RKO (cell line): ENCODE data around the gene RABGGTA.

ENCODE experiments used
- DNase-seq: peaks from one replicate; pipeline ENCODE4 v3.0.0-alpha.2; 2016; ENCODE audit warnings: low spot score

RABGGTA gene, protein sequence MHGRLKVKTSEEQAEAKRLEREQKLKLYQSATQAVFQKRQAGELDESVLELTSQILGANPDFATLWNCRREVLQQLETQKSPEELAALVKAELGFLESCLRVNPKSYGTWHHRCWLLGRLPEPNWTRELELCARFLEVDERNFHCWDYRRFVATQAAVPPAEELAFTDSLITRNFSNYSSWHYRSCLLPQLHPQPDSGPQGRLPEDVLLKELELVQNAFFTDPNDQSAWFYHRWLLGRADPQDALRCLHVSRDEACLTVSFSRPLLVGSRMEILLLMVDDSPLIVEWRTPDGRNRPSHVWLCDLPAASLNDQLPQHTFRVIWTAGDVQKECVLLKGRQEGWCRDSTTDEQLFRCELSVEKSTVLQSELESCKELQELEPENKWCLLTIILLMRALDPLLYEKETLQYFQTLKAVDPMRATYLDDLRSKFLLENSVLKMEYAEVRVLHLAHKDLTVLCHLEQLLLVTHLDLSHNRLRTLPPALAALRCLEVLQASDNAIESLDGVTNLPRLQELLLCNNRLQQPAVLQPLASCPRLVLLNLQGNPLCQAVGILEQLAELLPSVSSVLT

DNA sequence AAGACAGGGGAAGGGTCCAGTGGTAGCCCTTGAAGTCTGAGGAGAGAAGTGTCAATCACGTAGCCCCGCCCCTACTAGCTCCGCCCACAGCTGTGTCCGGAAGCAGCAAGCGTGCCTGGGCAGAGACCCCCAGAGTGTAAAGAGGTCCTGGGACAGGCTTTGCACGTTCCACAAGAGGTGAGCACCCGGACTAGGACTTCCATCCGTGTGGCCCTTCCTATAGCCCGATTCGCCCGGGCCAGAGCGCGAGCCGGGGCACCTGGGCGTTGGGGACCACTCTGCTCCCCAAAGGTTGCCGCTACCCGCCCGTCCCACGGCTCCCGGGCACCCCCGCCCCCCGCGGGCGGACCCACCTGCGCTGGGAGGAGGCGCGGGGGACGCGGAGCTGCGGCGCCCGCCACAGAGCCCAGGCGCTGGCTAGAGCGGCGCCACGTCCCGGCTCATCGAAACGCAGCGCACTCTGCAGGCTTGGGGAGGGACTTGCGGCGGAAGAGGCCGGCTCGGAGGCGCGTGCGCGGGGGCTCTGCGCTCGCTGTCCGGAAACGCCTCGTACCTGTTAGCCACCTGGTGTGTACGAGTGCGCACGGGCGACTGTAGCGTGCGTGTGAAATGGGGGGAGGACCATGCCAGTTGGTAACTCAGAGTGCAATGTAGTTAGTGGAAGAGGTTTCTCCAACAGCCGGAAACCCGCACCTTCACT, at the start of gene RABGGTA:
Gene RABGGTA (minus strand): TSS at position 464 of the 700 bp plus-strand sequence. CDS start 482 bp downstream, outside the sequence.
- DNase-seq, result peak; percentile 90

DNA sequence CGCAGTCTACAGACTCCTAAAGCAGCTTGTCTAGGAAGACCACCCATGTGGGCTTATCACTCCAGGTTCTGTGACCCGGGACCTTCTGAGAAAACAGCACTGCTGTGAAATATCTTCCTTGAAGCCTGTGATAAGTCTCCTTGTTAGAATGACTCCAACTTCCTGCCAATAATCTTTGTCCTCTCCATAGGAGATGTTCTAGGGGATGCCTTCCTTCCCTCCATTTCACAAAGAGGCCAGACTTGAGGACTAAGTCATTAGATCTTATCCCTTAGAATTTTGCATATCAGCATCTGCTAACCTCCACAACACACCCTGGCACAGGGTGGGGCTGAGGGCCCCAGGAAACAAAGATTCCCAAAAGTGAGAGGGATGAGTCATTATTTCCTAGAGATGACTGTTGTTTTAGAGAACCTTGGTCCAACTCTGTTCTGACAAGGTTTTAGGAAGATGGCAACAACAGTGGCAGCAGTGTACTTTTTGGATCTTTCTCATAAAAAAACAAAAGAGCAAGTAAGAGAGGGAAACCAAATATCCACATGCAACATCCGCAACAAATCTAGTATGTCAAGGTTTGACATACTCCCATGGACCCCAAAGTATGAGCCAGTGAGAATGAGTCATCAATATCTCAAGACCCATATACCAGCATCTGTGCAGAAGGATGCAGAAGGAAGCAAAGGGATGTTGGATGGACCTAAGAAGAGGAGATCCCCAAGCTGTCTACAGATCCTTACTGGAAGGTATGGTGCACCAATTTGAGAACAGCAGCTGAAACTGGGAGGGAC, 45.9 kb upstream of the RABGGTA start:
- peak; percentile 42 for DNase-seq

DNA sequence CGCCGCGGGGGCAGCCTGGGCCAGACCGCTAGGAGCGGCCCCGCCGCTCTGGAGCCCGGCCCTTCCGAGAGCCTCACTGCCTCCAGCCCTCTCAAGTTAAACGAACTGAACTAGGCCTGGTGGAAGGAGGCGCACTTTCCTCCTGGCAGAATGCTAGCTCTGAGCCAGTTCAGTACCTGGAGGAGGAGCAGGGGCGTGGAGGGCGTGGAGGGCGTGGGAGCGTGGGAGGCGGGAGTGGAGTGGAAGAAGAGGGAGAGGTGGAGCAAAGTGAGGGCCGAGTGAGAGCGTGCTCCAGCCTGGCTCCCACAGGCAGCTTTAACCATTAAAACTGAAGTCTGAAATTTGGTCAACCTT, 45.2 kb upstream of the RABGGTA start:
- no peak for DNase-seq

DNA sequence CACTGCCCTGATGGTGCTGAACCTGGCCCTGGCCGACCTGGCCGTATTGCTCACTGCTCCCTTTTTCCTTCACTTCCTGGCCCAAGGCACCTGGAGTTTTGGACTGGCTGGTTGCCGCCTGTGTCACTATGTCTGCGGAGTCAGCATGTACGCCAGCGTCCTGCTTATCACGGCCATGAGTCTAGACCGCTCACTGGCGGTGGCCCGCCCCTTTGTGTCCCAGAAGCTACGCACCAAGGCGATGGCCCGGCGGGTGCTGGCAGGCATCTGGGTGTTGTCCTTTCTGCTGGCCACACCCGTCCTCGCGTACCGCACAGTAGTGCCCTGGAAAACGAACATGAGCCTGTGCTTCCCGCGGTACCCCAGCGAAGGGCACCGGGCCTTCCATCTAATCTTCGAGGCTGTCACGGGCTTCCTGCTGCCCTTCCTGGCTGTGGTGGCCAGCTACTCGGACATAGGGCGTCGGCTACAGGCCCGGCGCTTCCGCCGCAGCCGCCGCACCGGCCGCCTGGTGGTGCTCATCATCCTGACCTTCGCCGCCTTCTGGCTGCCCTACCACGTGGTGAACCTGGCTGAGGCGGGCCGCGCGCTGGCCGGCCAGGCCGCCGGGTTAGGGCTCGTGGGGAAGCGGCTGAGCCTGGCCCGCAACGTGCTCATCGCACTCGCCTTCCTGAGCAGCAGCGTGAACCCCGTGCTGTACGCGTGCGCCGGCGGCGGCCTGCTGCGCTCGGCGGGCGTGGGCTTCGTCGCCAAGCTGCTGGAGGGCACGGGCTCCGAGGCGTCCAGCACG, 44.6 kb upstream of the RABGGTA start:
- no peak for DNase-seq

DNA sequence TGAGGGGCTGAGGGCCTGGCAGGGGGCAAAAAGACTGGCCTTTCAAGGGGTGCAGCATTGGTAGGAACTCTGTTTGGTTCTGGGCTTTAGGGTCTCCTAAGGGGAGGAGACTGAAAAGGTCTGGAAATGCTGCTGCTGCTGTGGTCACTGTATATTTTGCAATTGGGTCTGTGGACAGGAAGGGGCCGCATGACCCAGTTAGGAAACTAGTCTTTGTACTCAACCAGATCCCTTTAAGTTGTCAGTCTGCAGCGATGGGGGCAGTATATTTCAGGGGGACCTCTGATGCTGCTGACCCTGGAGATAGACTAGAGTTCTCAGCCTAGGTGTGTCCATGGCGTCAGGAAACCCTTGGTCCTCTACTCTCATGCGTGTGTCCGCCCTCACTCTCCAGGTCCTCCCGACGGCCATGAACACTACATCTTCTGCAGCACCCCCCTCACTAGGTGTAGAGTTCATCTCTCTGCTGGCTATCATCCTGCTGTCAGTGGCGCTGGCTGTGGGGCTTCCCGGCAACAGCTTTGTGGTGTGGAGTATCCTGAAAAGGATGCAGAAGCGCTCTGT, 43.9 kb upstream of the RABGGTA start:
- no peak for DNase-seq

DNA sequence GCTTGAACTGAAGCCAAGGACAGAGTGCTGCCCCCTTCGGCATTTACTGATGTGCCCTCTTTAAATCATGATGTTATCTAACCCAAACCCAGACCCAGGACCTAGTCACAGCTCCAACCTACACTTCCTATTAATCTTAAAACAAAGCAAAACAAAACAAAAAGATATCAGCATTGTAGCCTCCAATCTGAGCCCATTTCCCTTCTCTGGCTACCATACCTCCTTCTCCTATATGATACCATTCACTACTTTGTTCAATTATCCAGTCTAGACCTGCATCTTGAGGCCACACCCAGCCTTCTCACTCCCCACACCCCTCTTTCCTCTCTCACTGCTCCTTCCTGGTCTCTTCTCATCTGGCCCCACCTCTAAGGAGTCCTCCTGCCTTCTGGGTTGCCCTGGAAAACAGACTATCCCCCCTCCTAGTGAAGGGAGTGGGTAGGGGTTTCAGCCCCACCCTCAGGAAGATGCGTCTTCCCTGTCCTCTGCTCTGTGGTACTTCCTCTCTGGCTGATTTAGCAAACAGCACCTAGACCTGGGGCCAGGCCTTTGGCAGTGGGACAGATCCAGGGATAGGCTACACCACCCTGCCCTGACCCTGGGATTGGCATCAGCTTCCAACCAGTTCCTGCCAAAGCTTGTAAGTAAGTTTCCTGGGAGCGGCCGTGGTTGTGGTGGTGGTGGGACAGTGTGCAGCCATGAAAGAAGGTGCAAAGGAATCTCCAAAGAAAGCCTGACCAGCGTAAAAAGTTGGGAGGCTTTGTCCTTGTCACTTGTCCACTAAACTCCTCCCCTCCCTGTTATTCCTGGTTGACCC, 43.2 kb upstream of the RABGGTA start:
- DNase-seq, result no peak

DNA sequence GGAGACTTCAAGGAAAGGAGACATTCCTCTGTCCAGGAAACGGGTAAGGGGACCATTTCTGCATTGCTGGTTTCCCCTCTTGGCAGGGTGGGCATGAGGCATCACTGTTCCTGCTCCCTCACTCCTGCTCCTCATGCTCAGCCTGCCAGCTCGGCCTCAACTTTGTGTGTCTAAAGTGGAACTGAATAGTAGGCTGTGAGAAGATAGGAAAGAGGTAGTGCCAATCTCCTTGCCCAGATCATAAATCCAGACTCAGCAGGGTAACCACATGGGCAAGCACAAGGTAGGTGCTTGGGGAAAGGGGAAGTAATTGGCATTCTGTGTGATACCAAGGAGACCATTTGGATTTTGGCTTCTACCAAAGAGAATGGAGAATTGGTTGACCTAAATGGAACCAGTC, 42.5 kb upstream of the RABGGTA start:
- no peak for DNase-seq

DNA sequence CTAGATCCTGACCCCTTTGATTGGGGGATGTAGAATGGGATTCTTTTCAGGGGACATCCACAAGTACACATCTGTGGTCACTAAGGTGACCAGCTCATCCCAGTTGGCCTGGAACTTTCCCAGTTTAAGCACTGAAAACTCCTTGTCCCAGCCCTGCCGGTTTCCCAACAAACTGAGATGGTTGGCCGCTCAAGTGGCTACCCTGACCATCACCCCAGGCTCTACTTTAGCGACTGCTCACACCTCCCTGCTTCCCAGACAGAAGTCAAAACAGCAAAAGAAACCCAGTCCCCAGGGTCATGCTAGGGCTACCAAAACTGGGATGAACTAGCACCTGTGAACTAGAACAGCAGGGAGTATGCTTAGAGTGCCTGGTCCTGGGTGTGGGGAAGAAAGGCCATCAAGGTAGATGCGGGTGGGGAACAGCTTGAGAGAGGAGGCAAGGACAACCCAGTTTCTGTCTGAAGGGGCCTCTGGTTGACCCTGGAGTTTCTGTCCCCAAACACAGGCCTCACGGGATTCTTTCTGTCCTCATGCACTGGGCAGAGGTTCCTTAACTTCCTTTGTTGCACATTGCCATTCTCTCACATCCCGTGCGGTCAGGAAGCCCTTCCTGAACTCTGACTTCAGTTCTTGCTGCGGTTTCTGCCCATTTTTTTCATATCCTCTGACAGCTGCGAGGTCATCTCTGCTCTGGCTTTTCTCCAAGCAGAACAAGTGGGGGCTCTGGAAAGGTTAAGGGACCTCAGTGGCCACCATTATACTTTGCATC, 41.5 kb upstream of the RABGGTA start:
- DNase-seq, result no peak

DNA sequence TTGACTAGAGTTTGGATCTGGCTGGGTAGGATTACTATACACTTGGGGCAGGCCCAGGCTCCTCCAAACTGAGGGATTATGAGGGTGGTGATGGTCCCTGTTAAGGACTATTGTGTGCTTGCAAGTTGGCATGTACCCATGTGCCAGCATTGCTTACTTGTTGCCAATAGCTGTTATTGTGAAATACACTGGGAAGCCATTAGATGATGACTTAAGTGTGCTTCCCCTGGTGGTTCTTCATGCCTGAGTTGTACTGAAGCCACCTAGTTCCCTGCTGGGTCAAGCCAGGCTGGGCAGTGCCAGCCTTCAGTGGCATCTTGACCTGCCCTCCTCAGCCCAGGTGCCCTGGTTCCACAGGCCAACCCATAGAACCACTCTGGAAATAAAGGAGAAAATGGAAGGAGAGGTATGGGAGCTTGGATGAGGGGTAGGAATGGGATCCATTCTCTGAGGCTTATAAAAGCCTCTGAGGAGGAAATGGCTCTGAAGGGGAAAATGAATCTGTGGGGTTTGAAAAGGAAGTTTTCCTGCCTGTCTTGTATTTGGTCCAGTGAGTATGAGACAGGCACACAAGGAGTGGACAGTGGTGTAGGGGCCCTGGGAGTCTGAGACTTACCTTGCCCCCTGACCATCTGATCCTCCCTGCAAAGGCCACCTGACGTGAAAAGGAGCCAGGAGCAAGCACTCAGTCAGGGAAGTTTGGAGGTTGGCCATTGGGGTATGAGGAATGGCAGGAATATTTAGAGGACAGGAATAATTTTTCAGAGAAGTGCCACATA, 40.6 kb upstream of the RABGGTA start:
- no peak for DNase-seq

DNA sequence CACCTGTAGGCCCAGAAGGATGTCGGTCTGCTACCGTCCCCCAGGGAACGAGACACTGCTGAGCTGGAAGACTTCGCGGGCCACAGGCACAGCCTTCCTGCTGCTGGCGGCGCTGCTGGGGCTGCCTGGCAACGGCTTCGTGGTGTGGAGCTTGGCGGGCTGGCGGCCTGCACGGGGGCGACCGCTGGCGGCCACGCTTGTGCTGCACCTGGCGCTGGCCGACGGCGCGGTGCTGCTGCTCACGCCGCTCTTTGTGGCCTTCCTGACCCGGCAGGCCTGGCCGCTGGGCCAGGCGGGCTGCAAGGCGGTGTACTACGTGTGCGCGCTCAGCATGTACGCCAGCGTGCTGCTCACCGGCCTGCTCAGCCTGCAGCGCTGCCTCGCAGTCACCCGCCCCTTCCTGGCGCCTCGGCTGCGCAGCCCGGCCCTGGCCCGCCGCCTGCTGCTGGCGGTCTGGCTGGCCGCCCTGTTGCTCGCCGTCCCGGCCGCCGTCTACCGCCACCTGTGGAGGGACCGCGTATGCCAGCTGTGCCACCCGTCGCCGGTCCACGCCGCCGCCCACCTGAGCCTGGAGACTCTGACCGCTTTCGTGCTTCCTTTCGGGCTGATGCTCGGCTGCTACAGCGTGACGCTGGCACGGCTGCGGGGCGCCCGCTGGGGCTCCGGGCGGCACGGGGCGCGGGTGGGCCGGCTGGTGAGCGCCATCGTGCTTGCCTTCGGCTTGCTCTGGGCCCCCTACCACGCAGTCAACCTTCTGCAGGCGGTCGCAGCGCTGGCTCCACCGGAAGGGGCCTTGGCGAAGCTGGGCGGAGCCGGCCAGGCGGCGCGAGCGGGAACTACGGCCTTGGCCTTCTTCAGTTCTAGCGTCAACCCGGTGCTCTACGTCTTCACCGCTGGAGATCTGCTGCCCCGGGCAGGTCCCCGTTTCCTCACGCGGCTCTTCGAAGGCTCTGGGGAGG, 39.5 kb upstream of the RABGGTA start, which contains the start of gene LTB4R:
Gene LTB4R (plus strand): TSS at position 857 of the 959 bp plus-strand sequence. CDS start 4,150 bp downstream, outside the sequence.
- DNase-seq, result no peak

DNA sequence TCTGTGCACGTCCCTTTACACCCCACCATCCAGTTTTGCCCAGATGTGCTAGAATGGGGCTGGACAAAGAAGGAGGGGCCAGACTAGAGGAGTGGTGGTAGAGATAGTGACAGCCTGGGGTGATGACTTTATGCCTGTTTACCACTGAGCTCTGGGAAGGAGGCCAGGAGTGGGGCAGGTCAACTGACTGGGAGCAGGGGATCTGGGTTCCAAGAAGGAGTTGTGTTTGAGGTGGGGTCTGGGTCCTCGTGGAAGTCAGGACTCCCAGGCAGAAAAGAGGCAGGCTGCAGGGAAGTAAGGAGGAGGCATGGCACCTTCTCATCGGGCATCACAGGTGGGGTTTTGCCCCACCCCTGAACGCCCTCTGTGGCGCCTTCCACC, 38.9 kb upstream of the RABGGTA start:
- no peak for DNase-seq

DNA sequence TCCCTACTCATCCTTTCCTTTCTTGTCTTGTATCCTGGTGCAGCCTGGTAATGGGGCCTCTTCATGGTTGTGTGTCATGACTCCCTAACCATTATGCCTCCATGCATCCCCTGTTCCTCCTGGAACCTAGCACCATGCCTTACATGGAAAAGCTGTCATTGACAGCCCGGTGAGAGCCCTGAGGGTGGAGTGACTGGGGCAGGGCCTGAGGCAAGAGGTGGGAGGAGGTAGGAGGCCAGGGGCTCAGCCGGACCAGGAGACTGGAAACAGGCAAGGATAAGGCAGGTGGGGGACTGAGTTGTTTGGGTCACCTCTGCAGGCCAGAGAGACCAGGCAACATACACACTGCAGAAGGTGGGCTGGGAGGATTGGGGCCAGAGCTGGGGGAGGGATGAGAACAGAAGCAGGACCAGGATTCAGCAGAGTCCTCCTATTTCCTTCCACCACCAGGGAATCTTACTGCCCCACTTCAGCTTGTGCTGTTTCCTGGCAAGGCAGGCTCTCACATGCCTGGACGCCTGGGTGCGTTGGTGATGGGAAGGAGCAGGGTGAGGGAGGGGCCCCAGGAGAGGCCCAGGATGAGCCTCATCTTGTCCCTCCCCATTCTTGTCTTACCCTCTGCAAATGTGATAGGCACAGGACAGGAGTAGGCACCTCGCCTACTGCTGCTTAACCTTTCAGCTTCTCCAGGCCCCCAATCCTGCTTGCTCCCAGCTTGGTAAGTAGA, 38.3 kb upstream of the RABGGTA start, which contains the start of gene LTB4R2:
Gene LTB4R2 (plus strand): TSS at position 603 of the 727 bp plus-strand sequence. CDS start 525 bp downstream, outside the sequence.
- DNase-seq, result no peak

DNA sequence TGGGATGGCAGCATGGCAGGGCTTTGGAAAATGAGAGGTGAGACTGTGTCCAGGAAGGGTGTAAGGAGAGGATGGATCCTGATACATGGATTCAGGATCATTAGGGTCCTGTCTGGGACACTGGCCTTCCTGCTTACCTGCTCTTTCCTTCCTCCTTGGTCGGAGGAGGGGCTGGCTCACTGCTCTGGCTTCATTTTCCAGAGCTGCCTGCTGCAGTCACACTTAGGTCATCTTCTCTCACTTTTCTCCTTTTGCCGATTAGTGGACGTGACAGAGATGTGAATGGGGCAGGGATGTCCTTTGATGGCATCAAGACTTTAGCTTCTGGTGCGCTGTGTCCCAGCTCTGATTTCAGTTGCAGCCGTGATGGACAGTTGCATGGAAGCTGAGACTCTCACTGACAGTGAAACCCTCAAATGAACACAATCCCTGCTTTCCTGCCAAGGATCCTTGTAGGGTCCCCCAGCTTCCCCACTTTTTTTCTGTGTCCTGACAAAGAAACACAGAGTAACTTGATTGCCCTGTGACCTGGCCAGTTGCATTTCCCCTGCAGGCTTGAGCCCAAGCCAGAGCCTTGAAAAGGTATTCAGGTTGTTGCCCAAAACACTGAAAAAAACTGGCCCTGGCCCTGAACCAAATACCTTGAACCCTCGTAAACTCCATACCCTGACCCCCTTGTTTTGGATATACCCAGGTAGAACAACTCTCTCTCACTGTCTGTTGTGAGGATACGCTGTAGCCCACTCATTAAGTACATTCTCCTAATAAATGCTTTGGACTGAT, 37.1 kb upstream of the RABGGTA start:
- no peak for DNase-seq

DNA sequence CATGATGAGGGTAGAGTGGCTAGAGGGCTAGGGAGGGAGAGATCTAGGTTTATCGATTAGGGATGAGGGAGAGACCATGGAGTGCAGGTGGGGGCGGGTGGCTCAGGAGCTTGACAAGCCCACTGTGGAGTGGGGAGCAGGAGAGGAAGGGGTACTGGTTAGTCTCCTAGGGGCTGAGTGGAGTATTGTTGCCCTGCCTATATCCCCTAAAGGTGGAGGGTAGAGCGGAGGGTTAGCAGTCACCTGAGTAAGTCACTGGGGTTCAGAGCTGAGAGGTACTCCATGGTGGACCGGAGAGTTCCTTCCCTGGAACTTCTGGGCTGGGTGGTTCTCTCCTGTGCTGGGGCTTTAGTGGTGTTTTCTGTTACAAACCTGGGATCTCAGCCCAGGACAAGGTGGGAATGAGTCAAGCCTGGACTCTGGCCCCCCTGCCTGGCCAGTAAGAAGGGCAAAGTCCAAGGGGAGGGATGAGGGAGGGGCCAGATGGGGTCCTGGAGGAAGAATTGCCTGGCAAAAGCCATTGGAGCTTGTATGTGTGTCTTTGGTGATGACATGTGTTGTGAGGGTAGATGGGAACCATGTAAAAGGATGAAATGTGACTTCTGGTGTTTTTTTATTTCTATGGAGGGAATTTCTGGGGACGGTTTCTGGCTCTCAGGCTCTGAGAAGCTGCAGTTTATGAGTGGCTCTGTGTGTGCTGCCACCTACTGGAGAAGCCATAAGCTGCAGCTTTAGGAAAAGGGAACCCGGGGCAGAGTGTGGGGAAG, 36.4 kb upstream of the RABGGTA start, which contains the start of gene CIDEB:
Gene CIDEB (minus strand): TSS at position 403 of the 767 bp plus-strand sequence. CDS start 119 bp downstream, at position 284.
- DNase-seq, result peak; percentile 63

DNA sequence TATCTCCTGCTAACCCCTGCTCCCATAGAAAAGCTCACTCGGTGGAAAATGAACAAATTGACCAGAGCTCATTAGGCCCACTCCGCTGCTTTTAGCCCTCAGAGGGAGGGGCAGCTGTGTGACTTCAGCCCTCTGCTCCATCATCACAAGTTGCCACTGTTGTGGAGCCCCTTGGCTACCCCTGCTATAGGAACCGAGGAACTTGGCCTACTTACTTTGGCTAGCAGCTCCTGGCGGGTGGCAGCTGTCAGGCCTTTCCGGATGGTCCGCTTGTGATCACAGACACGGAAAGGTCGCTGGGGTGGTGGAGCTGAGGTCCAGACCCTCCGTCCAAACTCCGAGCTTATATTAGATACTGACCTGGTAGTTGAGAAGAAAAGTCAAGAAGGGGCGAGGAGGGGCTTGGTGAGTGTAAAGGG, 35.8 kb upstream of the RABGGTA start:
- no peak for DNase-seq
